DOHH2 (cell line): ENCODE results near the gene SLC9A9.

Experiments used
- CTCF ChIP-seq: fragments of 200-600 bp; sonication (generic); IDR thresholded peaks from one replicate; pipeline ENCODE4 v1.5.1; 2014; ENCODE audit warnings: antibody characterized with exemption, mild to moderate bottlenecking, low read depth, low read length; ENCODE audit not compliant: poor library complexity, severe bottlenecking
- EZH2phosphoT487 ChIP-seq: fragments of 200-600 bp; sonication (generic); IDR thresholded peaks from 2 replicates; pipeline ENCODE4 v1.6.1; 2017; ENCODE audit warnings: borderline replicate concordance, mild to moderate bottlenecking, antibody characterized with exemption, low read length, moderate library complexity, mixed read lengths

GRCh38 chr3:143269741-143270140, 578.5 kb downstream of the SLC9A9 start:
- TF ChIP-seq CTCF, result no peak
- TF ChIP-seq EZH2phosphoT487, result no peak
